22Rv1 (cell line): ENCODE data around the gene CIB4.

Source experiments
- H3K27ac ChIP-seq: fragments of 450-650 bp; 2 replicates; pipeline ENCODE4 v1.5.1; 2017
- ZFX ChIP-seq: fragments of 450-650 bp; IDR thresholded peaks from 2 replicates; pipeline ENCODE4 v1.6.1; 2017; ENCODE audit warnings: antibody characterized with exemption, borderline replicate concordance
- TF ChIP-seq, protein P1 (sequence below): fragments of 450-650 bp; IDR thresholded peaks from 2 replicates; pipeline ENCODE4 v1.5.1; 2017; ENCODE audit warnings: mild to moderate bottlenecking

The CIB4 gene

DNA sequence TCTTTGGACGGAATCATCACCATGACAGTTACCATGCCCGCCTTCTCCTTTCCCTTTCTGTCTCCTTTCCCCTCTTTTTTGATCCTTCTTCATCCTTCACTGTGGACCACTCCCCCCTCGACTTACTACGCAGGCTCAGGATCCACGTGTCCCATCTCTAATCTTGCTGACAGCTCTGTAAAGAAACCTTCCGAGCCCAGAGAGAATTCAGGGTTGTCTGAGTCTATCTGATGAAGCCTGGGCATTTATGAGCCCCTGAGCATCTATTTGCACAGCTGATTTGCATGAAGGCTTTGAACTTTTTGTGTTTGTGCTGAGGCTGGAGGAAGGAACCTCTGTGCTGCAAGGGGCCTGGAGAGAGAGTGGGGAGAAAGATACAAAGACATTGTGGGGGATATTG, 50.7 kb downstream of the CIB4 start:
- TF ChIP-seq, protein P1, sequence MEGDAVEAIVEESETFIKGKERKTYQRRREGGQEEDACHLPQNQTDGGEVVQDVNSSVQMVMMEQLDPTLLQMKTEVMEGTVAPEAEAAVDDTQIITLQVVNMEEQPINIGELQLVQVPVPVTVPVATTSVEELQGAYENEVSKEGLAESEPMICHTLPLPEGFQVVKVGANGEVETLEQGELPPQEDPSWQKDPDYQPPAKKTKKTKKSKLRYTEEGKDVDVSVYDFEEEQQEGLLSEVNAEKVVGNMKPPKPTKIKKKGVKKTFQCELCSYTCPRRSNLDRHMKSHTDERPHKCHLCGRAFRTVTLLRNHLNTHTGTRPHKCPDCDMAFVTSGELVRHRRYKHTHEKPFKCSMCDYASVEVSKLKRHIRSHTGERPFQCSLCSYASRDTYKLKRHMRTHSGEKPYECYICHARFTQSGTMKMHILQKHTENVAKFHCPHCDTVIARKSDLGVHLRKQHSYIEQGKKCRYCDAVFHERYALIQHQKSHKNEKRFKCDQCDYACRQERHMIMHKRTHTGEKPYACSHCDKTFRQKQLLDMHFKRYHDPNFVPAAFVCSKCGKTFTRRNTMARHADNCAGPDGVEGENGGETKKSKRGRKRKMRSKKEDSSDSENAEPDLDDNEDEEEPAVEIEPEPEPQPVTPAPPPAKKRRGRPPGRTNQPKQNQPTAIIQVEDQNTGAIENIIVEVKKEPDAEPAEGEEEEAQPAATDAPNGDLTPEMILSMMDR = no peak
- TF ChIP-seq ZFX = no peak
- H3K27ac ChIP-seq = no peak overlapping the region

DNA sequence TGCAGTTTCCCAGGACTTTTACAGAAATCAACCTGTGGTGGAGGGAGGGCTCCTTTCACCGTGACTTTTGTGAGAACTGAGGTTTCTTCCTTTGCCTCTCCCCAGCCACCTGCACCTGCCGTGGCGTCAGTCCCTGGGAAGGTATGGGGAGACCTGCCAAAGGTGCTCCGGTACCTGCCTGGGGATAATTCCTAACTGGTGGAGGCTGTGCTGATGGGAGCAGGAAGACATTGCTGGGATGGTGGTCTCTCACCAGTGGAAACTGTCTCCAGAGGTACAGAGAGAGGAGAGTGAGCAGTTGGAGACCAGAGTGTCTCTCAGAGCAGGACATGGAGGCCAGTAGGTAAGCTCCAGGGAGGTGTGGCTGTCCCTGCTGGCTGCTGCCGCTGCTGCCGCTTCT, 52.6 kb downstream of the CIB4 start:
- H3K27ac ChIP-seq = no peak overlapping the region
- TF ChIP-seq ZFX = no peak
- TF ChIP-seq, protein P1 = no peak

DNA sequence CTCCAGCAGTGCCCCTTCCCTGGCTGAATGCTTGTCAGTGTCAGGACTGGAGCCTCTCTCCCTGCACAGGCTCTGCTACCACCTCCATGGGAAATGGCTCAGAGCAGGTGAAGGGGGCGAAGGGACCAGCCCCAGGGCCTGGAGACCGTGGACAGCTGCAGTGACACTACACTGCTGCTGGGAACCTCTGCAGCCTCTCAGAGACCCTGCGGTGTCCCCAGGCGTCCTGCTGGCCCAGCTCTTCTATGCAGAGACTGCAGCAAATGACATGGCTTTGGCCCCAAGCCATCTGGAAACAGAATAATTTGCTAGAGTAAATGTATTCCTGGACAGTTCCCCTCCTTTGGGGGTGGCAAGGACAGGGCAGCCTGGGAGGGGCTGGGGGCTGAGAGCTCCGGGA, 53.2 kb downstream of the CIB4 start:
- TF ChIP-seq, protein P1 = no peak
- no peak for TF ChIP-seq ZFX
- H3K27ac ChIP-seq = no peak overlapping the region

DNA sequence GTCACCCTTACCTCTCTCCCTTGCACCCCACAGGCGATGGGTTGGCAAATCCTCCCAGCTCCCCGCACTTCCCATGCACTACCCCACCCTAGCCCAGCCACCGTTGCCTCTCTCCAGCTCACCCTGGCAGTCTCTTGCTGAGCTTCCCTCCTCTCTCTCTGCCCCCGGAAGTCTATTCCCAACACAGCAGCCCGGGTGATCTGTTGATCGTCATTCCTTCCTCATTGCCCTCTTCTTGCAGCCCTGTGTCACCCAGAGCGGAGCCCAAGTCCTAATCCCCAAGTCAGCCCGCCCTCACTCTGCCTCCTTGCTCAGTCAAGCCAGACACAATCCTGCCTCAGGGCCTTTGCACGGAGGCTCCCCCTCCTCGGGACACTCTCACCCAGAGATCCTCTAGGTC, 55.2 kb downstream of the CIB4 start:
- H3K27ac ChIP-seq = no peak overlapping the region
- TF ChIP-seq, protein P1 = no peak
- no peak for TF ChIP-seq ZFX

DNA sequence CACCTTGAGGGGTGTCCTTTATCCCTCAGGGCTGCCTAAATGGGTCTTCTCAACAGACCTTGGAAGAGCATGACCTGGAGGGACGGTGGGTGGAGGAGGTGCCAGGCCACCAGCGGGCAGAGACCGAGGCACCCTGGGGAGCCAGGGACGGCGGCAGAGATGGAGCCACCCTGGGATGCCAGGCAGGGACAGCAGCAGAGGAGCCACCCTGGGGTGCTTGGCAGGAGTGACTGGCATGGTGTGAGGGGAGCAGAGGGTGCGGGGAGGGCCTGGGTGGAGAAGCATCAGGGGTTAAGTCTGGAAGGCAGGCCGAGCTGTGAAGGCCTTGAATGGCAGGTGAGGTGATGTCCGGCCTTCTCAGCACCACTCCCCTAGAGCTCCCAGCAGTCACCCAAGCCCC, 56.1 kb downstream of the CIB4 start:
- TF ChIP-seq, protein P1 = no peak
- TF ChIP-seq ZFX = no peak
- no peak overlapping the region for H3K27ac ChIP-seq

DNA sequence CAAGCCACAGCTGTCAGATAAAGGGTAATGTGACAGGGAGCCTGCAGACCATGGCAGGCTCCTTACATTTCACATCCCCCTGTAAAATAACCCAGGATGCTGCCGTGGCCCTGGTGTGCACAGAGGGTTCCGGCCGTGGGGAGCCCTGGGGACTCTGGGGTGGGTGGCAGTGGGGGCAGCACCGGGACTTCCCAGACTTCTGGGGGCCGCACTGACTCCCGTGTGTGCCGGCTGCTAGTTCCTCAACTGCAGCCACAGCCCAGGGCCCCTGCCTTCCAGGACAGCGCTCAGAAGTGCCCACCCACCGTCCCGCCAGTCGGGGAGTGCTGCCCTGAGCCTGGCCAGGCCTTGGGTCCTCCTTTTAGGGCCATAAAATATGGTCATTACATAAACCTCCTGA, 56.5 kb downstream of the CIB4 start:
- TF ChIP-seq ZFX = no peak
- TF ChIP-seq, protein P1 = no peak
- no peak overlapping the region for H3K27ac ChIP-seq

DNA sequence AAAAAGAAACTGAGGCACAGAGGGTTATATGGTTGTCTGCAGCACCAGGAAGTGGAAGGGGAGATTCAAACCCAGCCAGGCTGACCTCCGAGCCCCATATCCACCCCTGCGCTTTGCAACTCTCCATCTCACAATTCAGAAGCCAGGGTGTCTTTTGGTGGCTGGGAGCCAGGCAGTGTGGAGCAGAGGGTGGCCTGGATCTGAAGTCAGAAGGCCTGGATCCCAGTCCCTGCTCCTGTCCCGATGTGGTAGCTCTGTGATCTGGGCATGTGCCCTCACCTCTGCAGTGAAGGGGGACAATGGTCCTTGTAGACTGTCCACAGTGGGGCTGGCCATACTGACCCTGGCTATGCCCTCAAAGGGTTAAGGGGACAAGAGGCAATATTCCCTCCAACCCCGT, 57.0 kb downstream of the CIB4 start:
- H3K27ac ChIP-seq = no peak overlapping the region
- TF ChIP-seq, protein P1 = no peak
- no peak for TF ChIP-seq ZFX
